OCI-LY1 (cell line): Measurements from ENCODE around the gene TRIM72.
"Not testable (repeated sequence)": the region's sequence is repeated elsewhere in the genome, so short reads cannot be mapped to it uniquely, and the experiment has no call there.

Experiments used
- H2AFZ ChIP-seq: fragments of 200-600 bp; sonication (generic), shearing (Covaris generic); 2 replicates; pipeline ENCODE4 v1.6.0; 2014; ENCODE audit warnings: antibody characterized with exemption, mild to moderate bottlenecking, low read length
- H3F3A ChIP-seq: fragments of 200-600 bp; sonication (generic), shearing (Covaris generic); 2 replicates; pipeline ENCODE4 v1.6.0; 2014; ENCODE audit warnings: mild to moderate bottlenecking, antibody characterized with exemption, low read length, moderate library complexity; ENCODE audit not compliant: insufficient read depth
- H3K27ac ChIP-seq: fragments of 200-600 bp; sonication (generic); 2 replicates; pipeline ENCODE4 v1.5.1; 2014; ENCODE audit warnings: low read length, mixed run types, mild to moderate bottlenecking, low read depth; ENCODE audit not compliant: poor library complexity, severe bottlenecking
- H3K27me3 ChIP-seq: fragments of 200-600 bp; sonication (generic); 2 replicates; pipeline ENCODE4 v1.6.0; 2014; ENCODE audit warnings: antibody characterized with exemption, mild to moderate bottlenecking, low read length, moderate library complexity; ENCODE audit not compliant: insufficient read depth
- H3K36me3 ChIP-seq: fragments of 200-600 bp; sonication (generic); 2 replicates; pipeline ENCODE4 v1.6.1; 2014; ENCODE audit warnings: mild to moderate bottlenecking, antibody characterized with exemption, low read length, moderate library complexity, mixed read lengths; ENCODE audit not compliant: insufficient read depth
- H3K4me1 ChIP-seq: fragments of 200-600 bp; sonication (generic); 2 replicates; pipeline ENCODE4 v1.5.1; 2014; ENCODE audit warnings: mild to moderate bottlenecking, low read length, moderate library complexity; ENCODE audit not compliant: insufficient read depth, severe bottlenecking
- H3K4me2 ChIP-seq: fragments of 200-600 bp; sonication (generic), shearing (Covaris generic); 2 replicates; pipeline ENCODE4 v1.6.1; 2014; ENCODE audit warnings: low read length
- H3K4me3 ChIP-seq: fragments of 200-600 bp; sonication (generic); 2 replicates; pipeline ENCODE4 v1.5.1; 2014; ENCODE audit warnings: low read length, low read depth, mild to moderate bottlenecking, mixed read lengths; ENCODE audit not compliant: poor library complexity, severe bottlenecking
- H3K79me2 ChIP-seq: fragments of 200-600 bp; shearing (Covaris generic); 2 replicates; pipeline ENCODE4 v1.6.1; 2016; ENCODE audit warnings: mixed run types, low read length, mixed read lengths; ENCODE audit not compliant: insufficient read depth
- H3K9ac ChIP-seq: fragments of 200-600 bp; sonication (generic), shearing (Covaris generic); 2 replicates; pipeline ENCODE4 v1.6.1; 2014; ENCODE audit warnings: mild to moderate bottlenecking, low read length, mixed read lengths
- H3K9me2 ChIP-seq: fragments of 200-600 bp; sonication (generic), shearing (Covaris generic); 2 replicates; pipeline ENCODE4 v1.6.1; 2014; ENCODE audit warnings: low read depth, mild to moderate bottlenecking, low read length, mixed read lengths
- H3K9me3 ChIP-seq: fragments of 200-600 bp; shearing (Covaris generic); 2 replicates; pipeline ENCODE4 v1.6.1; 2014; ENCODE audit warnings: low read length, mixed read lengths
- H4K20me1 ChIP-seq: fragments of 200-600 bp; sonication (generic), shearing (Covaris generic); 2 replicates; pipeline ENCODE4 v1.6.0; 2016; ENCODE audit warnings: mild to moderate bottlenecking, low read length; ENCODE audit not compliant: insufficient read depth
- EZH2 ChIP-seq: fragments of 200-600 bp; sonication (generic), shearing (Covaris generic); IDR thresholded peaks from 2 replicates; pipeline ENCODE4 v1.8.0; 2017; ENCODE audit warnings: borderline replicate concordance, mixed run types, mild to moderate bottlenecking, antibody characterized with exemption, low read length, moderate library complexity, mixed read lengths
- TF ChIP-seq, protein P1 (sequence below): fragments of 200-600 bp; sonication (generic), shearing (Covaris generic); IDR thresholded peaks from 2 replicates; pipeline ENCODE4 v1.5.1; 2017; ENCODE audit warnings: mild to moderate bottlenecking, antibody characterized with exemption, low read length, moderate library complexity, mixed read lengths

TRIM72 gene

DNA sequence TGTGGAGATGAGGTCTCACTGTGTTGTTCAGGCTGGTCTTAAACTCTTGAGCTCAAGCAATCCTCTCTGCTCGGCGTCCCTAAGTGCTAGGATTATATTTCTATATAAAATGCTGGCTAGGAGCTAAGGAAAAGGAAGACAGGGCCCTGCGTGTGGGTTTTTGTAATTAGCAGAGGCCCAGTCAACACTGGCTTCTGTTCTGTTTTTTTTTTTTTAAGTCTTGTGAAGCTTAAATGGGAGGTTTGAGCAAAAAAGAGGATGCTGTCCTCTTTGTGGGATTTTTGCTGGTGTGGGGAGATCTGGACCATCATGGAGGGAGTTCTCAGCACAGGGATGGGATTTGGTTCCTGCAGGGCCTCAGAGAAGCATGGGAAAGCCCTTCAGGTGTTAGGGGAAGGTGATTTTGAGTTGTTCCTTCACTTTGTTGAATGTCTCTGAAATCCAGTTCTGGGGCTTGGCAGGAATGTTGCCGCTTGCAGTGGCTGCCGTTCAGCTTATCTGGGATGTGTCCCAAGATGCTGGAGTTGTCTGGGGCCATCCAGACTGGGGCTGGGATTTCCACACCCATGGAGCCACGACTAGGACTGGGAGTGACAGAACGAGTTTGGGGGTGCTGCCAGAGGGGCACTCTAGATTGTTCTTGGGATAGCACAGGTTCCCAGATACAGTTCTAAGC is 15.6 kb upstream of the TRIM72 start:
- H3K36me3 ChIP-seq, result peaks cover 47% of the 10 kb centered on the region
- H3K79me2 ChIP-seq, result no peaks in the 10 kb centered on the region
- peaks cover 25% of the 10 kb centered on the region for H3F3A ChIP-seq
- TF ChIP-seq, protein P1, sequence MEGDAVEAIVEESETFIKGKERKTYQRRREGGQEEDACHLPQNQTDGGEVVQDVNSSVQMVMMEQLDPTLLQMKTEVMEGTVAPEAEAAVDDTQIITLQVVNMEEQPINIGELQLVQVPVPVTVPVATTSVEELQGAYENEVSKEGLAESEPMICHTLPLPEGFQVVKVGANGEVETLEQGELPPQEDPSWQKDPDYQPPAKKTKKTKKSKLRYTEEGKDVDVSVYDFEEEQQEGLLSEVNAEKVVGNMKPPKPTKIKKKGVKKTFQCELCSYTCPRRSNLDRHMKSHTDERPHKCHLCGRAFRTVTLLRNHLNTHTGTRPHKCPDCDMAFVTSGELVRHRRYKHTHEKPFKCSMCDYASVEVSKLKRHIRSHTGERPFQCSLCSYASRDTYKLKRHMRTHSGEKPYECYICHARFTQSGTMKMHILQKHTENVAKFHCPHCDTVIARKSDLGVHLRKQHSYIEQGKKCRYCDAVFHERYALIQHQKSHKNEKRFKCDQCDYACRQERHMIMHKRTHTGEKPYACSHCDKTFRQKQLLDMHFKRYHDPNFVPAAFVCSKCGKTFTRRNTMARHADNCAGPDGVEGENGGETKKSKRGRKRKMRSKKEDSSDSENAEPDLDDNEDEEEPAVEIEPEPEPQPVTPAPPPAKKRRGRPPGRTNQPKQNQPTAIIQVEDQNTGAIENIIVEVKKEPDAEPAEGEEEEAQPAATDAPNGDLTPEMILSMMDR, result no peak
- TF ChIP-seq EZH2, result no peak
- no peaks in the 10 kb centered on the region for H3K9me3 ChIP-seq
- H4K20me1 ChIP-seq, result no peaks in the 10 kb centered on the region; the same call in 1 of the 2 replicates
- no peak overlapping the region for H3K9ac ChIP-seq
- H3K4me3 ChIP-seq, result no peak overlapping the region
- no peaks in the 10 kb centered on the region for H3K9me2 ChIP-seq
- H2AFZ ChIP-seq, result no peak overlapping the region
- no peaks in the 10 kb centered on the region for H3K27me3 ChIP-seq
- H3K4me2 ChIP-seq, result no peak overlapping the region
- H3K27ac ChIP-seq, result no peak overlapping the region
- peaks cover 25% of the 10 kb centered on the region for H3K4me1 ChIP-seq

DNA sequence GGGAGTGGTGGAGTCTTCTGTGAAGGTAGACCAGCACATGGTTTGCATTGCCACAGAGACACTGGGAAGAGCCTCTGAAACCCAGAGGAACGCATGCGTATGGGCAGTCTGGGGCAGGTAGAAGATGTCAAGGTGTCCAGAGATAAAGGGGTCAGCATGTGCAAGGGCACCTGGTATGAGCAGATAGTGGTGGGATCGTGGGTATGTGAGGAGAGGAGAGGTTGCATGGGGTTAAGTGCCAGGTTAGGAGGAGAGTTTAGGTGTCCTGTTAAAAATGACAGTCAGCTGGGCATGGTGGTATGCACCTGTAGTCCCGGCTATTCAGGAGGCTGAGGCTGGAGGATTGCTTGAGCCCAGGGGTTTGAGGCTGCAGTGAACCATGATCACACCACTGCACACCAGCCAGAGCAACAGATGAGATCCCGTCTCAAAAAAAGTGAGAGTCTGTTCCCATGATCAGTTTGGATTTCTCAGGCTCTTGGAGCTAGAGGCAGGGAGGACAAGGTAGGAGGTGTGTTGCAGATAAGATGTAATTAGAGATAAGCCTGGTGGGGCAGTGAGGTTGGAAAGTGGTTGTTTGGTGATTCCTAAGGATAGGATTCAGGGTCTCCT is 14.4 kb upstream of the TRIM72 start:
- H3K27ac ChIP-seq, result no peak overlapping the region
- H3K9me2 ChIP-seq, result no peaks in the 10 kb centered on the region
- no peak overlapping the region for H2AFZ ChIP-seq
- peaks cover 35% of the 10 kb centered on the region for H3K36me3 ChIP-seq
- H3K4me2 ChIP-seq, result no peak overlapping the region
- no peaks in the 10 kb centered on the region for H3K9me3 ChIP-seq
- H3K4me3 ChIP-seq, result no peak overlapping the region
- H3F3A ChIP-seq, result peaks cover 20% of the 10 kb centered on the region
- peaks cover 25% of the 10 kb centered on the region for H3K4me1 ChIP-seq
- H3K79me2 ChIP-seq, result no peaks in the 10 kb centered on the region
- TF ChIP-seq, protein P1, result no peak
- no peak for TF ChIP-seq EZH2
- H3K9ac ChIP-seq, result no peak overlapping the region
- no peaks in the 10 kb centered on the region for H3K27me3 ChIP-seq
- H4K20me1 ChIP-seq, result no peaks in the 10 kb centered on the region; the same call in 1 of the 2 replicates

DNA sequence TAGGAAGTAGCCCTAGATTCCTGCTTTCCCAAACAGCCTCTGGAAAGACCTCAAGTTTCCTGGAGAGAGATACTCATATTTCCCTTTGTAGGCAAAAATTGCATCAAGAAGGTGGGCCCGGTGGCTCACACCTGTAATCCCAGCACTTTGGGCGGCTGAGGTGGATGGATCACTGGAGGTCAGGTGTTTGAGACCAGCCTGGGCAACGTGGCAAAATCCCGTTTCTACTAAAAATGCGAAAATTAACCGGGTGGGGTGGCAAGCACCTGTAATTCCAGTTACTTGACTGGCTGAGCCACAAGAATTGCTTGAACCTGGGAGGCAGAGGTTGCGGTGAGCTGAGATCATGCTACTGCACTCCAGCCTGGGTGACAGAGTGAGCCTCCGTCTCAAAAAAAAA is 13.8 kb upstream of the TRIM72 start:
- H3K9ac ChIP-seq, H3K4me3 ChIP-seq, H3K27ac ChIP-seq, H2AFZ ChIP-seq, H4K20me1 ChIP-seq, H3K9me3 ChIP-seq, H3K4me2 ChIP-seq, H3K27me3 ChIP-seq, H3K79me2 ChIP-seq, H3K9me2 ChIP-seq: not testable (repeated sequence)
- Histone ChIP-seq H3K36me3 (peaks cover 29% of the 10 kb centered on the region), H3K4me1 (peaks cover 25% of the 10 kb centered on the region), H3F3A (peaks cover 17% of the 10 kb centered on the region; the same call in 1 of the 2 replicates)
